Tibial nerve (tissue), 4 donors: ENCODE measurements around the gene TOX2. TPM values are rescaled to one million over a fixed set of nuclear protein-coding genes. Genes with fewer than 3 reads are reported as not detected.

Experiments used
- DNase-seq, 2 donors: peaks; one replicate each; pipeline ENCODE4 v3.0.0-alpha.2; 2019; ENCODE audit warnings: low spot score in 2 of 2
- H3K27ac ChIP-seq, 4 donors: fragments of 200-600 bp; sonication (generic) in 3 of 4; one replicate each; pipeline ENCODE4 v1.5.1; 2017 to 2019; ENCODE audit warnings: mild to moderate bottlenecking in 1 of 4
- H3K27me3 ChIP-seq, 2 donors: fragments of 200-600 bp; sonication (generic) in 1 of 2; one replicate each; pipeline versions ENCODE4 v1.5.1 to v1.6.0; 2017 to 2019
- H3K36me3 ChIP-seq, 3 donors: fragments of 200-600 bp; sonication (generic); one replicate each; pipeline ENCODE4 v1.5.1; 2018 to 2019
- H3K4me1 ChIP-seq, 4 donors: fragments of 200-600 bp; sonication (generic) in 3 of 4; one replicate each; pipeline ENCODE4 v1.5.1; 2017 to 2019
- H3K4me3 ChIP-seq, 4 donors: fragments of 200-600 bp; sonication (generic) in 3 of 4; one replicate each; pipeline ENCODE4 v1.5.1; 2017 to 2019; ENCODE audit warnings: mild to moderate bottlenecking in 1 of 4, moderate library complexity in 1 of 4
- H3K9me3 ChIP-seq, 4 donors: fragments of 200-600 bp; sonication (generic) in 3 of 4; one replicate each; pipeline ENCODE4 v1.5.1; 2017 to 2019
- EP300 ChIP-seq, 2 donors: sonication (generic); formaldehyde crosslinking; IDR thresholded peaks; one replicate each; pipeline ENCODE4 v1.6.1; 2017; ENCODE audit warnings: antibody characterized with exemption in 2 of 2, mild to moderate bottlenecking in 1 of 2
- POLR2A ChIP-seq, 2 donors: fragments of 450-650 bp; IDR thresholded peaks; one replicate each; pipeline ENCODE4 v1.6.1; 2017; ENCODE audit warnings: antibody characterized with exemption in 2 of 2, mild to moderate bottlenecking in 2 of 2, moderate library complexity in 2 of 2
- WGBS, 2 donors: methylation state at CpG; one replicate each; pipeline ENCODE4 v1.1.5; 2018; 5-methylcytosine and 5-hydroxymethylcytosine counted together
- total RNA-seq, 4 donors: library from RNA; depleted of rRNA; stranded (reverse); fragments of >200 nt; gene quantifications; one replicate each; pipeline ENCODE4 v1.1.0, GENCODE V29; 2016
- TF ChIP-seq, protein P1 (sequence below), 5 experiments: fragments of 200-600 bp in 3 of 5; fragments of 450-650 bp in 2 of 5; sonication (generic) in 3 of 5; IDR thresholded peaks; one replicate each; pipeline ENCODE4 v1.5.1; 2016 to 2019; ENCODE audit warnings: antibody characterized with exemption in 5 of 5, mild to moderate bottlenecking in 3 of 5, moderate library complexity in 2 of 5

Gene TOX2
- total RNA-seq, 4 donors from 2014 or later, result 1.3 to 3.3 (median 1.9) TPM

DNA sequence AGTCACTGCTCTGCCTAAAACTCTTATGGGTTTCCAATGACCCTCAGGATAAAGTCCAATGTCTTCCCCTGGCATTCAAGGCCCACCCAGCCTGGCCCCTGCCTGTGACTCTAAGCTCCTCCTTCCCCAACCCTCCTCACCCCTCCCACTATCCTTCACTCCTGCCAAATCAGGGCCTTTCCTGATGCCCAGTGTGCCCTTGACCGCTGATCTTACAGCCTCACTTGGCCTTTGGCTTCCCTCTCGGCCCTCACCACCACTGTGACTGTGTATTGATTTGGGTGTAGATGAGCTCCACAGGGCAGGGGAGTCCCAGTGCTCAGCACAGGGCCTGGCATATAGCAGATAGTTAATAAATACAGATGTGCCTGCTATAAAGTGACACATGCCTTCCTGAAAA, 115.7 kb downstream of the TOX2 start:
- Histone ChIP-seq H3K4me3 (no peak overlapping the region), H3K4me1 (no peaks in the 10 kb centered on the region), H3K27me3 (no peaks in the 10 kb centered on the region), H3K9me3 (no peaks in the 10 kb centered on the region), H3K36me3 (no peaks in the 10 kb centered on the region), H3K27ac (no peak overlapping the region)
- DNase-seq, result no peak
- WGBS, 2 donors, result 76 to 90% methylated on average over 2 of the region's 2 CpGs
- TF ChIP-seq, protein P1, sequence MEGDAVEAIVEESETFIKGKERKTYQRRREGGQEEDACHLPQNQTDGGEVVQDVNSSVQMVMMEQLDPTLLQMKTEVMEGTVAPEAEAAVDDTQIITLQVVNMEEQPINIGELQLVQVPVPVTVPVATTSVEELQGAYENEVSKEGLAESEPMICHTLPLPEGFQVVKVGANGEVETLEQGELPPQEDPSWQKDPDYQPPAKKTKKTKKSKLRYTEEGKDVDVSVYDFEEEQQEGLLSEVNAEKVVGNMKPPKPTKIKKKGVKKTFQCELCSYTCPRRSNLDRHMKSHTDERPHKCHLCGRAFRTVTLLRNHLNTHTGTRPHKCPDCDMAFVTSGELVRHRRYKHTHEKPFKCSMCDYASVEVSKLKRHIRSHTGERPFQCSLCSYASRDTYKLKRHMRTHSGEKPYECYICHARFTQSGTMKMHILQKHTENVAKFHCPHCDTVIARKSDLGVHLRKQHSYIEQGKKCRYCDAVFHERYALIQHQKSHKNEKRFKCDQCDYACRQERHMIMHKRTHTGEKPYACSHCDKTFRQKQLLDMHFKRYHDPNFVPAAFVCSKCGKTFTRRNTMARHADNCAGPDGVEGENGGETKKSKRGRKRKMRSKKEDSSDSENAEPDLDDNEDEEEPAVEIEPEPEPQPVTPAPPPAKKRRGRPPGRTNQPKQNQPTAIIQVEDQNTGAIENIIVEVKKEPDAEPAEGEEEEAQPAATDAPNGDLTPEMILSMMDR (IDR thresholded peaks at IDR 0.05), result no peak
- no peak for TF ChIP-seq POLR2A (IDR thresholded peaks at IDR 0.05)
- no peak for TF ChIP-seq EP300 (IDR thresholded peaks at IDR 0.05)

GRCh38 chr20:44031001-44031574, 116.4 kb downstream of the TOX2 start:
- 88% methylated on average over 14 of the region's 14 CpGs for WGBS, 2 donors
- H3K4me3 ChIP-seq, result no peak overlapping the region
- H3K27me3 ChIP-seq, result no peaks in the 10 kb centered on the region
- no peaks in the 10 kb centered on the region for H3K36me3 ChIP-seq
- TF ChIP-seq EP300 (IDR thresholded peaks at IDR 0.05) (no peak), POLR2A (IDR thresholded peaks at IDR 0.05) (no peak)
- TF ChIP-seq, protein P1 (IDR thresholded peaks at IDR 0.05), result no peak
- H3K9me3 ChIP-seq, result no peaks in the 10 kb centered on the region
- DNase-seq, result no peak
- H3K4me1 ChIP-seq, result no peaks in the 10 kb centered on the region
- no peak overlapping the region for H3K27ac ChIP-seq

DNA sequence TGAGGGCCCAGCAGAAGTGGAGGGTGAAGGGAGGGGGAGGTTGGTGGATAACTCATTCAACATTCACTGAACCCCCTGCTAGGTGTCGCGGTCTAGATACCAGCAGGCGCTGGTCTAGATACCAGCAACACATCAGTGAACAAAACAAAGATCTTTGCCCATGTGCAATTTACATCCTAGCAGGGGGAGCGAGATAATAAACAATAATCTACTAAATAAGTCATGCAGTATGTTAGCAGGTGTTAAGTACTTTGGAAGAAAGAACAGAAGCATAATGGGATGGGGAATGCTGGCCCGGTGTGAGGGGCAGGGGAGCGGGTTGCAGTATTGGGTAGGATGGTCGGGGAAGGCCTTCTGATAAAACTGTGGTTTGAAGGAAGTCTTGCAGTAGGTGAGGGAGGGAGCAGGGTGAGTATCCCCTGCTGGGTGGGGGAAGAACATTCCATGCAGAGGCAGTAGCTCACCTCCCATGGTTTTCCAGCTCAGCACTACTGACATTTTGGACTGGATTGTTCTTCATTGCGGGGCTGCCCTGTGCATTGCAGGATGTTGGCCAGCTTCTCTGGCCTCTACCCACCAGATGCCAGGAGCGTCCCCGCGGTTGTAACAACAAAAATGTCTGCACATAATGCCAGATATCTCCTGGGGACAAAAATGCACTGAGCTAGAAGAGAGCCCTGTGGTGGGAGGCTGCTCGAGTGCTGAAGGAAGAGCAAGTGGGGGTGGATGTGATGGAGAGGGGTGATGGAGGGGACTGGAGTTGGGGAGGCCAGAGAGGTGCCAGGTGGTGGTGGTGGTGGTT, 117.3 kb downstream of the TOX2 start:
- WGBS, 2 donors, result 73 to 76% methylated on average over 12 of the region's 12 CpGs
- H3K4me1 ChIP-seq, result no peaks in the 10 kb centered on the region
- H3K27me3 ChIP-seq, result no peaks in the 10 kb centered on the region
- no peaks in the 10 kb centered on the region for H3K36me3 ChIP-seq
- H3K4me3 ChIP-seq, result no peak overlapping the region
- H3K27ac ChIP-seq, result no peak overlapping the region
- TF ChIP-seq, protein P1 (IDR thresholded peaks at IDR 0.05), result no peak
- no peak for TF ChIP-seq POLR2A (IDR thresholded peaks at IDR 0.05)
- no peak for TF ChIP-seq EP300 (IDR thresholded peaks at IDR 0.05)
- no peak for DNase-seq
- no peaks in the 10 kb centered on the region for H3K9me3 ChIP-seq

- no peak for TF ChIP-seq EP300 (IDR thresholded peaks at IDR 0.05)
These were observed 118.1 kb downstream of the TOX2 start for GRCh38 chr20:44032583-44033331.

DNA sequence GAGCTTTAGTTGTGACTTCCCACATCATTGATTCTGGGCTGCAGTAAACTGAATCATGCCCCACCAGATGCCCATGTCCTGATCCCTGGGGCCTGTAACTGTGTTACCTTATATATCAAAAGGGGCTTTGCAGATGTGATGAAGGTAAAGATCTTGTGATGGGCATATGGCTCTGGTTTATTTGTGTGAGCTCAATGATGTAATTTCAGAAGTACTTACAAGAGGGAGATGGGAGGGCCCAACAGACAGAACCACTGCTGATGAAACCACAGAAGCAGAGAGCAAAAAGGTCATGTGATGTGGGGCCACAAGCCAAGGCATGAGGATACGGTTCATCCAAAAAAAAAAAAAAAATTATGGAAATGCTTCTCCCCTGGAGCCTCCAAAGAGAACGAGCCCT, 118.7 kb downstream of the TOX2 start:
- Histone ChIP-seq H3K27me3 (no peaks in the 10 kb centered on the region), H3K9me3 (no peaks in the 10 kb centered on the region), H3K4me1 (no peaks in the 10 kb centered on the region), H3K36me3 (no peaks in the 10 kb centered on the region), H3K27ac (no peak overlapping the region), H3K4me3 (no peak overlapping the region)
- WGBS, 2 donors, result 21 to 46% methylated on average over 2 of the region's 2 CpGs
- TF ChIP-seq EP300 (IDR thresholded peaks at IDR 0.05) (no peak), POLR2A (IDR thresholded peaks at IDR 0.05) (no peak)
- TF ChIP-seq, protein P1 (IDR thresholded peaks at IDR 0.05), result no peak
- DNase-seq, result no peak

More at GRCh38 chr20:44032583-44033331, 118.1 kb downstream of the TOX2 start:
- Histone ChIP-seq H3K36me3 (no peaks in the 10 kb centered on the region), H3K27me3 (no peaks in the 10 kb centered on the region), H3K9me3 (no peaks in the 10 kb centered on the region), H3K27ac (no peak overlapping the region), H3K4me1 (no peaks in the 10 kb centered on the region), H3K4me3 (no peak overlapping the region)
- WGBS, 2 donors, result 72 to 74% methylated on average over 12 of the region's 12 CpGs
- DNase-seq, result no peak
